WTC11 (cell line): Measurements from ENCODE around the gene DOCK1.

ENCODE experiments used
- ATF3 ChIP-seq: sonication (generic); formaldehyde crosslinking; conservative IDR thresholded peaks from 2 replicates; pipeline ENCODE4 v1.8.1; 2022; ENCODE audit warnings: mild to moderate bottlenecking, missing genetic modification reagents
- CREB1 ChIP-seq: sonication (generic); formaldehyde crosslinking; IDR thresholded peaks from 2 replicates; pipeline ENCODE4 v1.8.0; 2023; ENCODE audit warnings: mild to moderate bottlenecking, missing genetic modification reagents
- FOXP4 ChIP-seq: sonication (generic); formaldehyde crosslinking; IDR thresholded peaks from 2 replicates; pipeline ENCODE4 v1.8.0; 2022; ENCODE audit warnings: mild to moderate bottlenecking, missing genetic modification reagents

- TF ChIP-seq FOXP4 (CRISPR knock-in tag) (no peak), CREB1 (CRISPR knock-in tag) (no peak), ATF3 (CRISPR knock-in tag) (no peak)
Observed at GRCh38 chr10:127414024-127414423, 508.8 kb downstream of the DOCK1 start.
